ENCODE data around the gene AFF2. TPM values are rescaled to one million over a fixed set of nuclear protein-coding genes. Genes with fewer than 3 reads are reported as not detected.

AFF2 gene
- total and polyA plus RNA-seq, 8 donors: 0.04 to 0.93 (median 0.41) TPM

- H3K27ac ChIP-seq: no peak overlapping the region
- 61 to 80% methylated on average over 10 of the region's 10 CpGs for WGBS, 2 donors
- no peaks in the 10 kb centered on the region for H3K9me3 ChIP-seq
- intact Hi-C loops (cut with DNase I): no loop called here
- peaks cover 0 to 5% (median 0%) of the 10 kb centered on the region in 4 donors for H3K27me3 ChIP-seq
- H3K36me3 ChIP-seq: no peaks in the 10 kb centered on the region
- TF ChIP-seq CTCF (IDR thresholded peaks at IDR 0.05): no peak
- DNase-seq (no peak), ATAC-seq (no peak), FAIRE-seq (peak; percentile 45)
- H3K4me1 ChIP-seq: no peaks in the 10 kb centered on the region
- no peak overlapping the region for H3K4me3 ChIP-seq
Observed at GRCh38 chrX:148540671-148541583, 40.5 kb downstream of the AFF2 start.

GRCh38 chrX:148541584-148541940 lies 41.1 kb downstream of the AFF2 start:
- Histone ChIP-seq H3K4me3 (no peak overlapping the region), H3K9me3 (no peaks in the 10 kb centered on the region), H3K27ac (no peak overlapping the region), H3K4me1 (no peaks in the 10 kb centered on the region), H3K27me3 (peaks cover 0 to 5% (median 0%) of the 10 kb centered on the region in 4 donors), H3K36me3 (no peaks in the 10 kb centered on the region)
- TF ChIP-seq CTCF (IDR thresholded peaks at IDR 0.05): no peak
- DNase-seq (no peak), FAIRE-seq (no peak), ATAC-seq (no peak)
- intact Hi-C loops (cut with DNase I): no loop called here

GRCh38 chrX:148542481-148543255 lies 42.3 kb downstream of the AFF2 start:
- Histone ChIP-seq H3K27me3 (peaks cover 0 to 5% (median 0%) of the 10 kb centered on the region in 4 donors), H3K9me3 (no peaks in the 10 kb centered on the region), H3K4me1 (no peaks in the 10 kb centered on the region), H3K36me3 (no peaks in the 10 kb centered on the region), H3K27ac (no peak overlapping the region), H3K4me3 (no peak overlapping the region)
- TF ChIP-seq CTCF (IDR thresholded peaks at IDR 0.05): no peak
- WGBS, 2 donors: 61 to 71% methylated on average over 5 of the region's 5 CpGs
- ATAC-seq (no peak), DNase-seq (no peak), FAIRE-seq (no peak)
- intact Hi-C loops (cut with DNase I): no loop called here

- intact Hi-C loops (cut with DNase I): no loop called here
- Histone ChIP-seq H3K36me3 (no peaks in the 10 kb centered on the region), H3K27me3 (peaks cover 0 to 5% (median 0%) of the 10 kb centered on the region in 4 donors), H3K27ac (no peak overlapping the region), H3K4me3 (no peak overlapping the region), H3K9me3 (no peaks in the 10 kb centered on the region), H3K4me1 (no peaks in the 10 kb centered on the region)
- FAIRE-seq: no peak
- peak in 1 of 4 donors; percentile 13 for TF ChIP-seq CTCF (IDR thresholded peaks at IDR 0.05)
- 47 to 69% methylated on average over 2 of the region's 2 CpGs for WGBS, 2 donors
- ATAC-seq: no peak
- no peak for DNase-seq
Observed at GRCh38 chrX:148552775-148553174, 52.4 kb downstream of the AFF2 start.
